Activated B cell treated with CpG ODN at 0.5 μM for 24 hours (primary cell): ENCODE measurements around the gene ST8SIA5. TPM values are rescaled to one million over a fixed set of nuclear protein-coding genes. Genes with fewer than 3 reads are reported as not detected.

Experiments used
- ATAC-seq: fragments of 200-7000 bp; cut with Tn5 transposase; one replicate; pipeline ENCODE4 v1.10.0; 2021; ENCODE audit warnings: low read depth, mild to moderate bottlenecking, moderate library complexity
- CTCF ChIA-PET: fragments of 350-600 bp; sonication (Branson Sonifier 250); formaldehyde crosslinking; loops from one replicate; lab custom pipeline; 2021; ENCODE audit warnings: antibody characterized with exemption; lab: Charles Lee
- POLR2A ChIA-PET: fragments of 350-600 bp; sonication (Branson Sonifier 250); formaldehyde crosslinking; loops from one replicate; lab custom pipeline; 2021; ENCODE audit warnings: antibody characterized with exemption; lab: Charles Lee
- DNase-seq: peaks from one replicate; pipeline ENCODE4 v3.0.0; 2022
- H3K27ac Mint-ChIP-seq: one replicate; pipeline ENCODE4 v1.8.0; 2020; ENCODE audit warnings: mixed read lengths
- H3K27me3 Mint-ChIP-seq: one replicate; pipeline ENCODE4 v1.8.0; 2021; ENCODE audit warnings: mixed read lengths
- H3K36me3 Mint-ChIP-seq: one replicate; pipeline ENCODE4 v1.8.0; 2021; ENCODE audit warnings: low read depth, mixed read lengths
- H3K4me1 Mint-ChIP-seq: one replicate; pipeline ENCODE4 v1.8.0; 2021; ENCODE audit warnings: mixed read lengths
- H3K4me3 Mint-ChIP-seq: one replicate; pipeline ENCODE4 v1.8.0; 2020; ENCODE audit warnings: mild to moderate bottlenecking, mixed read lengths
- H3K9me3 Mint-ChIP-seq: one replicate; pipeline ENCODE4 v1.8.0; 2020; ENCODE audit warnings: mixed read lengths
- intact Hi-C: fragments of 100-400 bp; cut with micrococcal nuclease; formaldehyde crosslinking; loops from one replicate; pipeline ENCODE4 v1.15.1; 2024
- total RNA-seq: library from RNA; stranded (reverse); gene quantifications from 2 replicates; pipeline ENCODE4 v1.2.3, GENCODE V29; 2022
- TF ChIP-seq, protein P1 (sequence below): fragments of 200-600 bp; IDR thresholded peaks from one replicate; pipeline ENCODE4 v1.8.0; 2022; ENCODE audit warnings: antibody characterized with exemption, mild to moderate bottlenecking

The ST8SIA5 gene
- total RNA-seq, 1 donor from 2014 or later: not detected

DNA sequence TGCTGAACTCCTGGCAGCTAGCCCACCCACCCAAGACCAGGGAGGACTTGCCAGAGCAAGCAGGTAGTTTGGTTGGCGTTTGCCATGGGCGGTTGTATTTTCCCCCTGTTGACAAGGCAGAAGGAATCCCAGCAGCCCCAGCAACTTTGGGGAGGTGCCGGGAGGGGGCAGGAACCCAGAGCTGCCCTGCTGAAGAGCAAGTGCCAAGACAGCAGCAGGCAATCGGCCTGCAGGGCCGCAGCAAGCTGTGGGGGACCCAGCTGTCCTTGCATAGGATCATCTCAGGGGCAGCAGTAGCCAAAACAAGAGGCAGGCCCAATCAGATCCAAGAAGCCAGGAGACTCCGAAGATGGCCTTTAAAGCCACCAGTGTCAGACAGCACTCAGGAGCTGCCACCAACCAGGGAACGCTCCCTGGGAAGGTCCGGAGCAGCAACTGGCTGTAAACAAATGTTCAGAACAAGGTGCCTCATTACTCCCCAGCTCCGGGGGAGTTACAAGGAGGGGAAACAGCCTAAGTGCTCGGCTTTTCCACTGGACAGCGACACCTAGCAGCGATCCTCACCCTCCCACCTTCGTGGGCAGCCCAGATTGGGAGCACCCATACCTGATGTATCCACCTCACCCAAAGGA, 2.1 kb downstream of the ST8SIA5 start:
- POLR2A ChIA-PET: no interaction called here
- TF ChIP-seq, protein P1, sequence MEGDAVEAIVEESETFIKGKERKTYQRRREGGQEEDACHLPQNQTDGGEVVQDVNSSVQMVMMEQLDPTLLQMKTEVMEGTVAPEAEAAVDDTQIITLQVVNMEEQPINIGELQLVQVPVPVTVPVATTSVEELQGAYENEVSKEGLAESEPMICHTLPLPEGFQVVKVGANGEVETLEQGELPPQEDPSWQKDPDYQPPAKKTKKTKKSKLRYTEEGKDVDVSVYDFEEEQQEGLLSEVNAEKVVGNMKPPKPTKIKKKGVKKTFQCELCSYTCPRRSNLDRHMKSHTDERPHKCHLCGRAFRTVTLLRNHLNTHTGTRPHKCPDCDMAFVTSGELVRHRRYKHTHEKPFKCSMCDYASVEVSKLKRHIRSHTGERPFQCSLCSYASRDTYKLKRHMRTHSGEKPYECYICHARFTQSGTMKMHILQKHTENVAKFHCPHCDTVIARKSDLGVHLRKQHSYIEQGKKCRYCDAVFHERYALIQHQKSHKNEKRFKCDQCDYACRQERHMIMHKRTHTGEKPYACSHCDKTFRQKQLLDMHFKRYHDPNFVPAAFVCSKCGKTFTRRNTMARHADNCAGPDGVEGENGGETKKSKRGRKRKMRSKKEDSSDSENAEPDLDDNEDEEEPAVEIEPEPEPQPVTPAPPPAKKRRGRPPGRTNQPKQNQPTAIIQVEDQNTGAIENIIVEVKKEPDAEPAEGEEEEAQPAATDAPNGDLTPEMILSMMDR: no peak
- H3K9me3 Mint-ChIP-seq: no peaks in the 10 kb centered on the region
- intact Hi-C loops: no loop called here
- H3K36me3 Mint-ChIP-seq: no peaks in the 10 kb centered on the region
- ATAC-seq: no peak
- no peak overlapping the region for H3K27ac Mint-ChIP-seq
- CTCF ChIA-PET: no interaction called here
- peak overlapping the region; percentile 39 for H3K4me3 Mint-ChIP-seq
- peaks cover 30% of the 10 kb centered on the region for H3K4me1 Mint-ChIP-seq
- DNase-seq: no peak
- peaks cover 25% of the 10 kb centered on the region for H3K27me3 Mint-ChIP-seq

- H3K4me3 Mint-ChIP-seq: no peak overlapping the region
- TF ChIP-seq, protein P1: no peak
- intact Hi-C loops: no loop called here
- peaks cover 30% of the 10 kb centered on the region for H3K4me1 Mint-ChIP-seq
- peaks cover 19% of the 10 kb centered on the region for H3K27me3 Mint-ChIP-seq
- H3K36me3 Mint-ChIP-seq: no peaks in the 10 kb centered on the region
- ATAC-seq: no peak
- no peak overlapping the region for H3K27ac Mint-ChIP-seq
- no peak for DNase-seq
- POLR2A ChIA-PET: no interaction called here
- CTCF ChIA-PET: no interaction called here
- H3K9me3 Mint-ChIP-seq: no peaks in the 10 kb centered on the region
Measured at GRCh38 chr18:46754188-46754587, 2.7 kb downstream of the ST8SIA5 start.

GRCh38 chr18:46751882-46752281, 5.0 kb downstream of the ST8SIA5 start:
- TF ChIP-seq, protein P1: no peak
- H3K9me3 Mint-ChIP-seq: peaks cover 3% of the 10 kb centered on the region
- H3K4me1 Mint-ChIP-seq: peaks cover 21% of the 10 kb centered on the region
- no peak for ATAC-seq
- peaks cover 6% of the 10 kb centered on the region for H3K27me3 Mint-ChIP-seq
- DNase-seq: no peak
- H3K36me3 Mint-ChIP-seq: no peaks in the 10 kb centered on the region
- CTCF ChIA-PET: no interaction called here
- no peak overlapping the region for H3K4me3 Mint-ChIP-seq
- POLR2A ChIA-PET: no interaction called here
- H3K27ac Mint-ChIP-seq: no peak overlapping the region
- intact Hi-C loops: no loop called here

DNA sequence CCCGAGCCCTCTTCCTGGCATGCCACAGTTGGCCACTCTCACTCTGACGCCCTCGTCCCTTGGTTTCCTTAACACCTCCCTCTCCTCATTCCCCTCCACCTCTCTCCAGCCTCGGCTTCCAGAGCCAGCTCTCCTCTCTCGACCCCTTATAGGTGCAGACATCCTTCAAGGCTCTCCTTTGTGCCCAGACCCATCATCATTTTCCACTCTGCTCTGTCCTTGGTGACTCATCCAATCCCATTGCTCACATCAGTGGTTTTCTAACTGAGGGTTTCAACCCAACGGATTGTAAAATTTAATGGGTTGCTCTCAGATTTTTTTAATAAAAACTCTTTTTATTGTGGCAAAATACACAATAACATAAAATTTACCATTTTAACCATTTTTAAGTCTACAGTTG, 6.2 kb downstream of the ST8SIA5 start:
- peaks cover 15% of the 10 kb centered on the region for H3K4me1 Mint-ChIP-seq
- H3K27me3 Mint-ChIP-seq: peaks cover 11% of the 10 kb centered on the region
- no peak overlapping the region for H3K4me3 Mint-ChIP-seq
- no peaks in the 10 kb centered on the region for H3K36me3 Mint-ChIP-seq
- CTCF ChIA-PET: no interaction called here
- DNase-seq (no peak), ATAC-seq (no peak)
- intact Hi-C loops: no loop called here
- POLR2A ChIA-PET: no interaction called here
- H3K9me3 Mint-ChIP-seq: peaks cover 5% of the 10 kb centered on the region
- TF ChIP-seq, protein P1: no peak
- H3K27ac Mint-ChIP-seq: no peak overlapping the region

DNA sequence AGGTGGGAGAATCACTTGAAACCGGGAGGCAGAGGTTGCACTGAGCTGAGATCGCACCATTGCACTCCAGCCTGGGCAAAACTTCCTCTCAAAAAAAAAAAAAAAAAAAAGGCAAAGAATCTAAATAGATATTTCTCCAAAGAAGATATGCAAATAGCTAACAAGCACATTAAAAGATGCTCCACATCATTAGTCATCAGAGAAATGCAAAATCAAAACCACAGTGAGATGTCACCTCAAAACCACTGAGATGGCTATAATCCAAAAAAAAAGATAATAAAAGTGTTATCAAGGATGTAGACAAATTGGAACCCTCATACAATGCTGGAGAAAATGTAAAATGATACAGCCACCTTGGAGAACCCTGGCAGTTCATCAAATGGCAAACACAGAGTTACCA, 8.4 kb downstream of the ST8SIA5 start:
- CTCF ChIA-PET: no interaction called here
- no peak overlapping the region for H3K27ac Mint-ChIP-seq
- no peaks in the 10 kb centered on the region for H3K4me1 Mint-ChIP-seq
- no peaks in the 10 kb centered on the region for H3K36me3 Mint-ChIP-seq
- H3K4me3 Mint-ChIP-seq: no peak overlapping the region
- DNase-seq: no peak
- H3K27me3 Mint-ChIP-seq: peaks cover 22% of the 10 kb centered on the region
- intact Hi-C loops: no loop called here
- no peak for ATAC-seq
- peaks cover 5% of the 10 kb centered on the region for H3K9me3 Mint-ChIP-seq
- TF ChIP-seq, protein P1: no peak
- POLR2A ChIA-PET: no interaction called here
